Brain microvascular endothelial cell (primary cell): ENCODE measurements around the gene UBA52.
A peak's percentile ranks its signal among the peaks of the same experiment; 100 is the strongest.

Experiments used
- DNase-seq: peaks from one replicate; pipeline ENCODE4 v3.0.0-alpha.2; 2020
- H3K27ac ChIP-seq: fragments of 250-450 bp; sonication (Bioruptor Pico); 2 replicates; pipeline ENCODE4 v1.5.1; 2020; ENCODE audit warnings: mild to moderate bottlenecking, moderate library complexity
- H3K27me3 ChIP-seq: fragments of 250-450 bp; sonication (Bioruptor Pico); replicated peaks from 2 replicates; pipeline ENCODE4 v1.5.1; 2020; ENCODE audit warnings: mild to moderate bottlenecking
- H3K36me3 ChIP-seq: fragments of 250-450 bp; sonication (Bioruptor Pico); replicated peaks from 2 replicates; pipeline ENCODE4 v1.5.1; 2020; ENCODE audit warnings: mild to moderate bottlenecking
- H3K4me3 ChIP-seq: 2 replicates; pipeline ENCODE4 v1.5.1; 2011; ENCODE audit warnings: low read depth, mild to moderate bottlenecking, control low read depth, low read length, moderate library complexity
- CTCF ChIP-seq: IDR thresholded peaks from 2 replicates; pipeline ENCODE4 v1.5.1; 2011; ENCODE audit warnings: low read depth, mild to moderate bottlenecking, moderate library complexity, low read length, control low read depth, inconsistent platforms; ENCODE audit errors: missing control alignments
- in situ Hi-C: cut with HindIII; loops from 2 replicates; pipeline ENCODE4 v1.10.0; 2017; ENCODE audit warnings: low sequenced_read_pairs, low pct_ligation_motif_present

Gene UBA52

GRCh38 chr19:18577365-18577914, 5.8 kb downstream of the UBA52 start:
- Histone ChIP-seq H3K36me3 (peaks cover 44% of the 10 kb centered on the region), H3K27me3 (no peaks in the 10 kb centered on the region), H3K4me3 (no peak overlapping the region), H3K27ac (no peak overlapping the region)
- TF ChIP-seq CTCF = no peak
- DNase-seq = no peak
- in situ Hi-C loops = loop anchor here (25.0 kb wide), 1 partner anchor 285 kb away; no protein-coding TSS in a partner anchor

- H3K36me3 ChIP-seq = peaks cover 18% of the 10 kb centered on the region
- no peak overlapping the region for H3K4me3 ChIP-seq
- no peak overlapping the region for H3K27ac ChIP-seq
- TF ChIP-seq CTCF = no peak
- in situ Hi-C loops = loop anchor here (25.0 kb wide), 1 partner anchor 282 kb away; no protein-coding TSS in a partner anchor
- DNase-seq = no peak
- no peaks in the 10 kb centered on the region for H3K27me3 ChIP-seq
These were observed 8.7 kb downstream of the UBA52 start for GRCh38 chr19:18580311-18580710.

GRCh38 chr19:18586306-18586705, 14.6 kb downstream of the UBA52 start:
- no peaks in the 10 kb centered on the region for H3K27me3 ChIP-seq
- TF ChIP-seq CTCF = no peak
- H3K27ac ChIP-seq = no peak overlapping the region
- peaks cover 6% of the 10 kb centered on the region for H3K36me3 ChIP-seq
- DNase-seq = no peak
- in situ Hi-C loops = loop anchor here (25.0 kb wide), 1 partner anchor 276 kb away; no protein-coding TSS in a partner anchor
- no peak overlapping the region for H3K4me3 ChIP-seq

GRCh38 chr19:18587561-18587960, 15.9 kb downstream of the UBA52 start:
- no peak overlapping the region for H3K4me3 ChIP-seq
- no peaks in the 10 kb centered on the region for H3K27me3 ChIP-seq
- in situ Hi-C loops = loop anchor here (25.0 kb wide), 1 partner anchor 275 kb away; no protein-coding TSS in a partner anchor
- TF ChIP-seq CTCF = no peak
- peaks cover 6% of the 10 kb centered on the region for H3K36me3 ChIP-seq
- no peak for DNase-seq
- no peak overlapping the region for H3K27ac ChIP-seq

GRCh38 chr19:18587962-18588610, 16.4 kb downstream of the UBA52 start:
- Histone ChIP-seq H3K27me3 (no peaks in the 10 kb centered on the region), H3K4me3 (peak overlapping the region; percentile 71), H3K36me3 (peaks cover 6% of the 10 kb centered on the region), H3K27ac (peak overlapping the region; percentile 73)
- DNase-seq = no peak
- in situ Hi-C loops = loop anchor here (25.0 kb wide), 1 partner anchor 274 kb away; no protein-coding TSS in a partner anchor
- no peak for TF ChIP-seq CTCF
